Measurements from ENCODE around the gene NOS3. TPM values are rescaled to one million over a fixed set of nuclear protein-coding genes. Genes with fewer than 3 reads are reported as not detected.

Gene NOS3
- total RNA-seq, 1 donor from 2014 or later = 12.6 TPM

GRCh38 chr7:150989456-150989855 lies 1.4 kb upstream of the NOS3 start:
- peak overlapping the region; percentile 88 for H3K27ac ChIP-seq (replicated peaks)

GRCh38 chr7:150992051-150992640 lies 1.3 kb downstream of the NOS3 start:
- H3K27me3 ChIP-seq (ENCODE audit: low read depth) = no peaks in the 10 kb centered on the region
- no peaks in the 10 kb centered on the region for H3K36me3 ChIP-seq
- no peak overlapping the region for H3K4me3 ChIP-seq
- intact Hi-C loops (cut with micrococcal nuclease) = no loop called here
- no peak for TF ChIP-seq CTCF (IDR thresholded peaks at IDR 0.05; ENCODE audit: borderline replicate concordance)
- peaks cover 71% of the 10 kb centered on the region for H3K4me1 ChIP-seq
- no peaks in the 10 kb centered on the region for H3K9me3 ChIP-seq (replicated peaks)
- peak overlapping the region; percentile 92 for H3K27ac ChIP-seq (replicated peaks)
- no peak for DNase-seq

More at GRCh38 chr7:150989456-150989855, 1.4 kb upstream of the NOS3 start:
- DNase-seq = no peak
- no peaks in the 10 kb centered on the region for H3K27me3 ChIP-seq (ENCODE audit: low read depth)
- H3K9me3 ChIP-seq (replicated peaks) = no peaks in the 10 kb centered on the region
- peak overlapping the region; percentile 33 for H3K4me3 ChIP-seq
- no peak for TF ChIP-seq CTCF (IDR thresholded peaks at IDR 0.05; ENCODE audit: borderline replicate concordance)
- no peaks in the 10 kb centered on the region for H3K36me3 ChIP-seq
- H3K4me1 ChIP-seq = peaks cover 63% of the 10 kb centered on the region
- intact Hi-C loops (cut with micrococcal nuclease) = loop anchor here (5.0 kb wide), 2 partner anchors 92 to 212 kb away; no protein-coding TSS in a partner anchor

GRCh38 chr7:150992833-150993302 lies 2.1 kb downstream of the NOS3 start:
- Histone ChIP-seq H3K27me3 (ENCODE audit: low read depth) (no peaks in the 10 kb centered on the region), H3K27ac (replicated peaks) (peak overlapping the region; percentile 92), H3K4me3 (peak overlapping the region; percentile 69), H3K36me3 (no peaks in the 10 kb centered on the region), H3K4me1 (peaks cover 71% of the 10 kb centered on the region), H3K9me3 (replicated peaks) (no peaks in the 10 kb centered on the region)
- intact Hi-C loops (cut with micrococcal nuclease) = no loop called here
- TF ChIP-seq CTCF (IDR thresholded peaks at IDR 0.05; ENCODE audit: borderline replicate concordance) = no peak
- DNase-seq = peak; percentile 43

- H3K27ac ChIP-seq (replicated peaks) = peak overlapping the region; percentile 92
- intact Hi-C loops (cut with micrococcal nuclease) = no loop called here
- peak; percentile 79 for DNase-seq
- H3K9me3 ChIP-seq (replicated peaks) = no peaks in the 10 kb centered on the region
- no peaks in the 10 kb centered on the region for H3K27me3 ChIP-seq (ENCODE audit: low read depth)
- no peak for TF ChIP-seq CTCF (IDR thresholded peaks at IDR 0.05; ENCODE audit: borderline replicate concordance)
- H3K4me1 ChIP-seq = peaks cover 66% of the 10 kb centered on the region
- H3K36me3 ChIP-seq = no peaks in the 10 kb centered on the region
- H3K4me3 ChIP-seq = peak overlapping the region; percentile 69
Observed at GRCh38 chr7:150993511-150993910, 2.7 kb downstream of the NOS3 start.

- Histone ChIP-seq H3K27ac (replicated peaks) (peak overlapping the region; percentile 92), H3K27me3 (ENCODE audit: low read depth) (no peaks in the 10 kb centered on the region), H3K36me3 (no peaks in the 10 kb centered on the region), H3K9me3 (replicated peaks) (no peaks in the 10 kb centered on the region), H3K4me1 (peaks cover 58% of the 10 kb centered on the region), H3K4me3 (peak overlapping the region; percentile 69)
- intact Hi-C loops (cut with micrococcal nuclease) = no loop called here
- peak; percentile 73 for DNase-seq
- TF ChIP-seq CTCF (IDR thresholded peaks at IDR 0.05; ENCODE audit: borderline replicate concordance) = peak; percentile 6
Observed at GRCh38 chr7:150994141-150994837, 3.5 kb downstream of the NOS3 start.

All from left ventricle myocardium inferior (tissue), 1 donor.